GM23248 (cell line): Measurements from ENCODE around the gene ASS1. TPM values are rescaled to one million over a fixed set of nuclear protein-coding genes. Genes with fewer than 3 reads are reported as not detected.

ENCODE experiments used
- DNase-seq: peaks from one replicate; pipeline ENCODE4 v3.0.0-alpha.2; 2015
- H2AFZ ChIP-seq: fragments of 200-600 bp; sonication (generic); 2 replicates; pipeline ENCODE4 v1.6.1; 2016; ENCODE audit warnings: antibody characterized with exemption
- H3F3A ChIP-seq: fragments of 200-600 bp; sonication (generic); 2 replicates; pipeline ENCODE4 v1.6.1; 2016; ENCODE audit warnings: mild to moderate bottlenecking, antibody characterized with exemption, mixed run types; ENCODE audit not compliant: insufficient read depth
- H3K27ac ChIP-seq: fragments of 200-600 bp; sonication (generic); 2 replicates; pipeline ENCODE4 v1.5.1; 2016; ENCODE audit warnings: mild to moderate bottlenecking
- H3K27me3 ChIP-seq: fragments of 200-600 bp; sonication (generic); replicated peaks from 2 replicates; pipeline ENCODE4 v1.6.1; 2016; ENCODE audit warnings: mild to moderate bottlenecking; ENCODE audit not compliant: insufficient read depth
- H3K36me3 ChIP-seq: fragments of 200-600 bp; sonication (generic); 2 replicates; pipeline ENCODE4 v1.6.1; 2016; ENCODE audit warnings: low read depth, mild to moderate bottlenecking
- H3K4me1 ChIP-seq: fragments of 200-600 bp; sonication (generic); 2 replicates; pipeline ENCODE4 v1.6.1; 2016; ENCODE audit warnings: mild to moderate bottlenecking; ENCODE audit not compliant: insufficient read depth
- H3K4me2 ChIP-seq: fragments of 200-600 bp; sonication (generic); one replicate; pipeline ENCODE4 v1.6.1; 2016; ENCODE audit warnings: mild to moderate bottlenecking; ENCODE audit not compliant: unreplicated experiment
- H3K4me3 ChIP-seq: fragments of 200-600 bp; sonication (generic); 2 replicates; pipeline ENCODE4 v1.5.1; 2016; ENCODE audit warnings: mild to moderate bottlenecking
- H3K79me2 ChIP-seq: fragments of 200-600 bp; sonication (generic); 2 replicates; pipeline ENCODE4 v1.6.1; 2016; ENCODE audit warnings: mild to moderate bottlenecking; ENCODE audit not compliant: insufficient read depth
- H3K9ac ChIP-seq: fragments of 200-600 bp; sonication (generic); 2 replicates; pipeline ENCODE4 v1.6.1; 2016; ENCODE audit warnings: mild to moderate bottlenecking
- H3K9me2 ChIP-seq: fragments of 200-600 bp; sonication (generic); 2 replicates; pipeline ENCODE4 v1.6.1; 2016; ENCODE audit warnings: mixed run types, mild to moderate bottlenecking, moderate library complexity; ENCODE audit not compliant: insufficient read depth
- H3K9me3 ChIP-seq: fragments of 200-600 bp; sonication (generic); one replicate; pipeline ENCODE4 v1.6.1; 2017; ENCODE audit warnings: low read depth
- H4K20me1 ChIP-seq: fragments of 200-600 bp; sonication (generic); 2 replicates; pipeline ENCODE4 v1.6.0; 2016; ENCODE audit not compliant: insufficient read depth
- EZH2 ChIP-seq: fragments of 200-600 bp; sonication (generic); IDR thresholded peaks from 2 replicates; pipeline ENCODE4 v1.6.1; 2018; ENCODE audit warnings: antibody characterized with exemption, mild to moderate bottlenecking; ENCODE audit not compliant: insufficient read depth, poor library complexity, severe bottlenecking
- EZH2phosphoT487 ChIP-seq: fragments of 200-600 bp; sonication (generic); IDR thresholded peaks from 2 replicates; pipeline ENCODE4 v1.6.1; 2018; ENCODE audit warnings: antibody characterized with exemption, moderate library complexity, mild to moderate bottlenecking, low read depth; ENCODE audit not compliant: insufficient read depth
- WGBS, 2 experiments: methylation state at CpG; one replicate each; pipeline ENCODE4 v1.1.6; 2015 to 2017; ENCODE audit warnings: low lambda C conversion rate in 2 of 2, low coverage in 1 of 2; ENCODE audit errors: missing lambda C conversion rate in 2 of 2; 5-methylcytosine and 5-hydroxymethylcytosine counted together
- in situ Hi-C: fragments of 300-500 bp; cut with MboI; formaldehyde crosslinking; loops from 2 replicates; pipeline ENCODE4 v1.15.0; 2020
- polyA plus RNA-seq: library from polyadenylated mRNA; unstranded; fragments of >200 nt; fragmentation: Nextera tagmentation; extraction: Ambion mirVana; gene quantifications from 2 replicates; pipeline ENCODE4 v1.2.1, GENCODE V29; 2016
- total RNA-seq: library from RNA; depleted of rRNA; stranded (reverse); fragments of >200 nt; shearing (Covaris generic); gene quantifications from 2 replicates; pipeline ENCODE4 v1.2.3, GENCODE V29; 2014

The ASS1 gene
- total and polyA plus RNA-seq, 2 experiments from 2014 or later, result 124 to 216 TPM

GRCh38 chr9:130468566-130468965 lies 23.8 kb downstream of the ASS1 start:
- TF ChIP-seq EZH2phosphoT487 (no peak), EZH2 (no peak)
- no peak for DNase-seq
- no peaks in the 10 kb centered on the region for H3K79me2 ChIP-seq
- no peak overlapping the region for H2AFZ ChIP-seq
- no peaks in the 10 kb centered on the region for H4K20me1 ChIP-seq
- no peak overlapping the region for H3K4me3 ChIP-seq
- no peaks in the 10 kb centered on the region for H3K36me3 ChIP-seq
- in situ Hi-C loops, result no loop called here
- no peak overlapping the region for H3K9ac ChIP-seq
- H3K4me1 ChIP-seq, result no peaks in the 10 kb centered on the region
- no peaks in the 10 kb centered on the region for H3K27me3 ChIP-seq
- H3F3A ChIP-seq, result no peaks in the 10 kb centered on the region
- no peaks in the 10 kb centered on the region for H3K9me3 ChIP-seq
- 59 to 66% methylated on average over 4 of the region's 4 CpGs for WGBS, 2 experiments
- no peak overlapping the region for H3K27ac ChIP-seq
- no peaks in the 10 kb centered on the region for H3K9me2 ChIP-seq
- no peak overlapping the region for H3K4me2 ChIP-seq

- no peaks in the 10 kb centered on the region for H3K79me2 ChIP-seq
- H3K36me3 ChIP-seq, result no peaks in the 10 kb centered on the region
- TF ChIP-seq EZH2, result no peak
- TF ChIP-seq EZH2phosphoT487, result no peak
- no peak overlapping the region for H3K27ac ChIP-seq
- 94 to 96% methylated on average over 10 of the region's 10 CpGs for WGBS, 2 experiments
- H3K27me3 ChIP-seq, result no peaks in the 10 kb centered on the region
- DNase-seq, result no peak
- H2AFZ ChIP-seq, result no peak overlapping the region
- H3K4me3 ChIP-seq, result no peak overlapping the region
- no peaks in the 10 kb centered on the region for H3F3A ChIP-seq
- no peaks in the 10 kb centered on the region for H3K4me1 ChIP-seq
- in situ Hi-C loops, result no loop called here
- no peaks in the 10 kb centered on the region for H3K9me3 ChIP-seq
- no peaks in the 10 kb centered on the region for H3K9me2 ChIP-seq
- no peak overlapping the region for H3K4me2 ChIP-seq
- H4K20me1 ChIP-seq, result no peaks in the 10 kb centered on the region
- no peak overlapping the region for H3K9ac ChIP-seq
Observed at GRCh38 chr9:130470269-130470668, 25.5 kb downstream of the ASS1 start.

- TF ChIP-seq EZH2phosphoT487, result no peak
- no peak for TF ChIP-seq EZH2
- H3K9me2 ChIP-seq, result no peaks in the 10 kb centered on the region
- H3K79me2 ChIP-seq, result no peaks in the 10 kb centered on the region
- no peaks in the 10 kb centered on the region for H3K36me3 ChIP-seq
- in situ Hi-C loops, result no loop called here
- no peak for DNase-seq
- H3F3A ChIP-seq, result no peaks in the 10 kb centered on the region
- no peaks in the 10 kb centered on the region for H3K27me3 ChIP-seq
- H3K9me3 ChIP-seq, result no peaks in the 10 kb centered on the region
- no peak overlapping the region for H3K9ac ChIP-seq
- no peaks in the 10 kb centered on the region for H3K4me1 ChIP-seq
- 77 to 81% methylated on average over 12 of the region's 12 CpGs for WGBS, 2 experiments
- no peak overlapping the region for H2AFZ ChIP-seq
- no peak overlapping the region for H3K4me3 ChIP-seq
- no peak overlapping the region for H3K4me2 ChIP-seq
- no peaks in the 10 kb centered on the region for H4K20me1 ChIP-seq
- H3K27ac ChIP-seq, result no peak overlapping the region
Observed at GRCh38 chr9:130470950-130471349, 26.2 kb downstream of the ASS1 start.

- H3K4me1 ChIP-seq, result no peaks in the 10 kb centered on the region
- no peaks in the 10 kb centered on the region for H3K9me2 ChIP-seq
- TF ChIP-seq EZH2phosphoT487, result no peak
- TF ChIP-seq EZH2, result no peak
- H3K4me2 ChIP-seq, result no peak overlapping the region
- H3K4me3 ChIP-seq, result no peak overlapping the region
- DNase-seq, result no peak
- no peaks in the 10 kb centered on the region for H3K36me3 ChIP-seq
- no peaks in the 10 kb centered on the region for H3K9me3 ChIP-seq
- no peaks in the 10 kb centered on the region for H4K20me1 ChIP-seq
- no peak overlapping the region for H2AFZ ChIP-seq
- in situ Hi-C loops, result no loop called here
- H3K27ac ChIP-seq, result no peak overlapping the region
- no peak overlapping the region for H3K9ac ChIP-seq
- H3F3A ChIP-seq, result no peaks in the 10 kb centered on the region
- WGBS, 2 experiments, result 83 to 98% methylated on average over 11 to 20 of the region's 20 CpGs
- no peaks in the 10 kb centered on the region for H3K79me2 ChIP-seq
- H3K27me3 ChIP-seq, result no peaks in the 10 kb centered on the region
Observed at GRCh38 chr9:130471411-130472183, 26.8 kb downstream of the ASS1 start.
